Measurements from ENCODE around the gene SOX8. TPM values are rescaled to one million over a fixed set of nuclear protein-coding genes. Genes with fewer than 3 reads are reported as not detected.

SOX8 gene
- polyA plus RNA-seq (2013, experiment 1 of 2) = 6.7 TPM
- polyA plus RNA-seq (2013, experiment 2 of 2) = 5.5 TPM

DNA sequence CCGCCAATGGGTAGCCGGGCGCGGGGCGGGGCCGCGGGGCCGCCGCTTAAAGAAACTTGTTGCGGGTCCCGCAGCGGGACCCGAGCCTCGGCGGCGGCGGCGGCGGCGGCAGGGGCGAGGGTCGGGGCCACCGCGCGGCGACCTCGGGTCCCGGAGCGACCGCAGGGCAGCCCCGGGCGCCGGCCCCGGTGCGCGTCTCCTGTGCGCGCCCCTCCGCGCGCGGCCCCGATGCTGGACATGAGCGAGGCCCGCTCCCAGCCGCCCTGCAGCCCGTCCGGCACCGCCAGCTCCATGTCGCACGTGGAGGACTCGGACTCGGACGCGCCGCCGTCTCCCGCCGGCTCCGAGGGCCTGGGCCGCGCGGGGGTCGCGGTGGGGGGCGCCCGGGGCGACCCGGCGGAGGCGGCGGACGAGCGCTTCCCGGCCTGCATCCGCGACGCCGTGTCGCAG, at the start of gene SOX8:
Gene SOX8 (plus strand): TSS at position 76 of the 450 bp plus-strand sequence. CDS start 153 bp downstream, at position 229.
- Histone ChIP-seq H3K4me1 (ENCODE audit: control insufficient read depth, insufficient read depth, low read length, poor library complexity, severe bottlenecking) (peaks cover 3% of the 10 kb centered on the region), H3K27ac (ENCODE audit: low read depth, low read length, severe bottlenecking) (no peak within 1 kb of the TSS), H3K9me3 (ENCODE audit: control insufficient read depth, low read length) (no peaks in the 10 kb centered on the region), H3K4me3 (ENCODE audit: extremely low read depth, insufficient read depth, low read length, poor library complexity, severe bottlenecking) (peak within 1 kb of the TSS; percentile 49), H3K36me3 (ENCODE audit: control insufficient read depth, insufficient read depth, low read length) (no peaks in the 10 kb centered on the region)
- WGBS, 2 experiments (ENCODE audit: insufficient coverage in 2 of 2) = 0% methylated on average over 49 to 52 of the region's 80 CpGs

GRCh38 chr16:932831-933330, 48.7 kb upstream of the SOX8 start:
- no peaks in the 10 kb centered on the region for H3K4me1 ChIP-seq (ENCODE audit: control insufficient read depth, insufficient read depth, low read length, poor library complexity, severe bottlenecking)
- no peaks in the 10 kb centered on the region for H3K9me3 ChIP-seq (ENCODE audit: control insufficient read depth, low read length)
- no peak overlapping the region for H3K27ac ChIP-seq (ENCODE audit: low read depth, low read length, severe bottlenecking)
- H3K36me3 ChIP-seq (ENCODE audit: control insufficient read depth, insufficient read depth, low read length) = no peaks in the 10 kb centered on the region
- 93 to 95% methylated on average over 21 of the region's 21 CpGs for WGBS, 2 experiments (ENCODE audit: insufficient coverage in 2 of 2)
- no peak overlapping the region for H3K4me3 ChIP-seq (ENCODE audit: extremely low read depth, insufficient read depth, low read length, poor library complexity, severe bottlenecking)

GRCh38 chr16:933581-933980, 48.0 kb upstream of the SOX8 start:
- Histone ChIP-seq H3K9me3 (ENCODE audit: control insufficient read depth, low read length) (no peaks in the 10 kb centered on the region), H3K36me3 (ENCODE audit: control insufficient read depth, insufficient read depth, low read length) (no peaks in the 10 kb centered on the region), H3K27ac (ENCODE audit: low read depth, low read length, severe bottlenecking) (no peak overlapping the region), H3K4me3 (ENCODE audit: extremely low read depth, insufficient read depth, low read length, poor library complexity, severe bottlenecking) (no peak overlapping the region), H3K4me1 (ENCODE audit: control insufficient read depth, insufficient read depth, low read length, poor library complexity, severe bottlenecking) (no peaks in the 10 kb centered on the region)
- 90 to 94% methylated on average over 11 to 15 of the region's 15 CpGs for WGBS, 2 experiments (ENCODE audit: insufficient coverage in 2 of 2)

- H3K4me3 ChIP-seq (ENCODE audit: extremely low read depth, insufficient read depth, low read length, poor library complexity, severe bottlenecking) = no peak overlapping the region
- 96 to 98% methylated on average over 6 to 7 of the region's 10 CpGs for WGBS, 2 experiments (ENCODE audit: insufficient coverage in 2 of 2)
- no peak overlapping the region for H3K27ac ChIP-seq (ENCODE audit: low read depth, low read length, severe bottlenecking)
- H3K9me3 ChIP-seq (ENCODE audit: control insufficient read depth, low read length) = no peaks in the 10 kb centered on the region
- no peaks in the 10 kb centered on the region for H3K4me1 ChIP-seq (ENCODE audit: control insufficient read depth, insufficient read depth, low read length, poor library complexity, severe bottlenecking)
- no peaks in the 10 kb centered on the region for H3K36me3 ChIP-seq (ENCODE audit: control insufficient read depth, insufficient read depth, low read length)
Observed at GRCh38 chr16:934178-934577, 47.4 kb upstream of the SOX8 start.

GRCh38 chr16:935684-936083, 45.9 kb upstream of the SOX8 start:
- no peaks in the 10 kb centered on the region for H3K9me3 ChIP-seq (ENCODE audit: control insufficient read depth, low read length)
- 76 to 82% methylated on average over 5 to 8 of the region's 11 CpGs for WGBS, 2 experiments (ENCODE audit: insufficient coverage in 2 of 2)

DNA sequence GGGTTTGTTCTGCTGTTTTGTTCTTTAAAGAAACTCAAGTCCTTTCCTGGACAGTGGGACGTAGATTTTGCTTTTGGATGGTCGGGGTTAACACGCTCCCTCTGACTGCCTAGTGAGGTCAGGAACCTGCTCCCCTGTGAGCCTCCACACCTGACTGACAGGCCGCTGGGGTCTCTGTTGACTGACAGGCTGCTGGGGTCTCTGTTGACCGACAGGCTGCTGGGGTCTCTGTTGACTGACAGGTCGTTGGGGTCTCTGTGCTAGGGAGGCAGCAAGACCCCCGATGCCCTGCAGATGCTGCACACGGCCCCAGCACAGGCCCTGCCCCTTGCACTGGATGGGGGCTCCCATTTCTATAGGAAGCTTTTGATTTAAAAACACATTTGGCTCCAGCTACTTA, 44.3 kb upstream of the SOX8 start:
- Histone ChIP-seq H3K4me3 (ENCODE audit: extremely low read depth, insufficient read depth, low read length, poor library complexity, severe bottlenecking) (no peak overlapping the region), H3K9me3 (ENCODE audit: control insufficient read depth, low read length) (peaks cover 10% of the 10 kb centered on the region), H3K27ac (ENCODE audit: low read depth, low read length, severe bottlenecking) (no peak overlapping the region), H3K4me1 (ENCODE audit: control insufficient read depth, insufficient read depth, low read length, poor library complexity, severe bottlenecking) (no peaks in the 10 kb centered on the region), H3K36me3 (ENCODE audit: control insufficient read depth, insufficient read depth, low read length) (peaks cover 8% of the 10 kb centered on the region)
- WGBS, 2 experiments (ENCODE audit: insufficient coverage in 2 of 2) = 73 to 79% methylated on average over 7 to 8 of the region's 8 CpGs

More at GRCh38 chr16:935684-936083, 45.9 kb upstream of the SOX8 start:
- Histone ChIP-seq H3K4me1 (ENCODE audit: control insufficient read depth, insufficient read depth, low read length, poor library complexity, severe bottlenecking) (no peaks in the 10 kb centered on the region), H3K27ac (ENCODE audit: low read depth, low read length, severe bottlenecking) (no peak overlapping the region), H3K4me3 (ENCODE audit: extremely low read depth, insufficient read depth, low read length, poor library complexity, severe bottlenecking) (no peak overlapping the region), H3K36me3 (ENCODE audit: control insufficient read depth, insufficient read depth, low read length) (no peaks in the 10 kb centered on the region)

- Histone ChIP-seq H3K4me3 (ENCODE audit: extremely low read depth, insufficient read depth, low read length, poor library complexity, severe bottlenecking) (no peak overlapping the region), H3K4me1 (ENCODE audit: control insufficient read depth, insufficient read depth, low read length, poor library complexity, severe bottlenecking) (no peaks in the 10 kb centered on the region), H3K27ac (ENCODE audit: low read depth, low read length, severe bottlenecking) (no peak overlapping the region), H3K9me3 (ENCODE audit: control insufficient read depth, low read length) (peaks cover 14% of the 10 kb centered on the region), H3K36me3 (ENCODE audit: control insufficient read depth, insufficient read depth, low read length) (peaks cover 8% of the 10 kb centered on the region)
- WGBS, 2 experiments (ENCODE audit: insufficient coverage in 2 of 2) = 63 to 94% methylated on average over 2 to 5 of the region's 6 CpGs
Observed at GRCh38 chr16:937723-938122, 43.8 kb upstream of the SOX8 start.

GRCh38 chr16:938136-938535, 43.4 kb upstream of the SOX8 start:
- H3K27ac ChIP-seq (ENCODE audit: low read depth, low read length, severe bottlenecking) = no peak overlapping the region
- no peaks in the 10 kb centered on the region for H3K4me1 ChIP-seq (ENCODE audit: control insufficient read depth, insufficient read depth, low read length, poor library complexity, severe bottlenecking)
- 89 to 94% methylated on average over 15 to 17 of the region's 18 CpGs for WGBS, 2 experiments (ENCODE audit: insufficient coverage in 2 of 2)
- H3K36me3 ChIP-seq (ENCODE audit: control insufficient read depth, insufficient read depth, low read length) = peaks cover 8% of the 10 kb centered on the region
- H3K9me3 ChIP-seq (ENCODE audit: control insufficient read depth, low read length) = peaks cover 17% of the 10 kb centered on the region
- no peak overlapping the region for H3K4me3 ChIP-seq (ENCODE audit: extremely low read depth, insufficient read depth, low read length, poor library complexity, severe bottlenecking)

GRCh38 chr16:938752-939151, 42.8 kb upstream of the SOX8 start:
- Histone ChIP-seq H3K4me1 (ENCODE audit: control insufficient read depth, insufficient read depth, low read length, poor library complexity, severe bottlenecking) (no peaks in the 10 kb centered on the region), H3K27ac (ENCODE audit: low read depth, low read length, severe bottlenecking) (no peak overlapping the region), H3K36me3 (ENCODE audit: control insufficient read depth, insufficient read depth, low read length) (peaks cover 8% of the 10 kb centered on the region), H3K9me3 (ENCODE audit: control insufficient read depth, low read length) (peaks cover 17% of the 10 kb centered on the region), H3K4me3 (ENCODE audit: extremely low read depth, insufficient read depth, low read length, poor library complexity, severe bottlenecking) (no peak overlapping the region)
- 85 to 88% methylated on average over 7 to 8 of the region's 9 CpGs for WGBS, 2 experiments (ENCODE audit: insufficient coverage in 2 of 2)

DNA sequence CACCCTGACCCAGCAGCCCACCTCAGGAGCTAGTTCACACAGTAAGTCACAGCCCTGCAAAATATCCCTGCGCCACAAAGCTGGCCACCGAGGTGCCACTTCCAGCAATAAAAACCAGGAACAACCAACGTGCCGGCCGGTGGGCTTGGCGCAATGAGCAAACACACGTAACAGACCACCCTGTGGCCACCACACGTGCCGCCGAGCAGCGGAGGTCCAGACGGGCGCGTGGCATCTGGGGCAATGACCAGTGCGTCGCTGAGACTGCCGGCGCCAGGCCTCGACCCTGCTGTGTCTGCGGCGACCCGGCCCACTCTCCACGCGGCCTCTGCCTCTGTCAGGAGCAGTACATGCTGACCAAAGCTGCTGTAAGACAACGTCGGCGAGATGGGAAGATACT, 42.3 kb upstream of the SOX8 start:
- 92 to 93% methylated on average over 24 to 26 of the region's 27 CpGs for WGBS, 2 experiments (ENCODE audit: insufficient coverage in 2 of 2)
- H3K27ac ChIP-seq (ENCODE audit: low read depth, low read length, severe bottlenecking) = no peak overlapping the region
- H3K4me3 ChIP-seq (ENCODE audit: extremely low read depth, insufficient read depth, low read length, poor library complexity, severe bottlenecking) = no peak overlapping the region

DNA sequence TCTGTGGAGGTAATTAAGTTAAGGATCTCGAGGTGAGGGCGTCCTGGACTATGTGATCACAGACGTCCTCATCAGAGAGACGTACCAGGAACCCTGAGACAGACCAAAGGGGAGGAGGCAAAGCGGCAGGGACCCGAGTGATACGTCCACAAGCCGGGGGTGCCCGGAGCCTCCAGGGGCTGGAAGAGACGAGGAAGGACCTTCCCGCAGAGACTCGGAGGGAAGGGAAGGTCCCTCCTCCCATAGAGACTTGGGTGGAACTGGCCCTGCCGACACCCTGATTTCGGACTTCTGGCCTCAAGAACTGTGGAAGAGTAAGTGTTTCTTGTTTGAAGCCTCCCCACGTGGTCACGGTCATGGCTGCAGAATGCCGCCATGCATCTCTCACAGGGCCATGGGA, 41.6 kb upstream of the SOX8 start:
- Histone ChIP-seq H3K27ac (ENCODE audit: low read depth, low read length, severe bottlenecking) (no peak overlapping the region), H3K4me1 (ENCODE audit: control insufficient read depth, insufficient read depth, low read length, poor library complexity, severe bottlenecking) (no peaks in the 10 kb centered on the region), H3K36me3 (ENCODE audit: control insufficient read depth, insufficient read depth, low read length) (peaks cover 8% of the 10 kb centered on the region), H3K9me3 (ENCODE audit: control insufficient read depth, low read length) (peaks cover 17% of the 10 kb centered on the region), H3K4me3 (ENCODE audit: extremely low read depth, insufficient read depth, low read length, poor library complexity, severe bottlenecking) (no peak overlapping the region)
- WGBS, 2 experiments (ENCODE audit: insufficient coverage in 2 of 2) = 93% methylated on average over 13 to 15 of the region's 17 CpGs

More for the DNA sequence above, 42.3 kb upstream of the SOX8 start:
- H3K9me3 ChIP-seq (ENCODE audit: control insufficient read depth, low read length) = peaks cover 17% of the 10 kb centered on the region
- peaks cover 8% of the 10 kb centered on the region for H3K36me3 ChIP-seq (ENCODE audit: control insufficient read depth, insufficient read depth, low read length)
- no peaks in the 10 kb centered on the region for H3K4me1 ChIP-seq (ENCODE audit: control insufficient read depth, insufficient read depth, low read length, poor library complexity, severe bottlenecking)
